Cardiac muscle cell (in vitro differentiated cells and primary cell): Measurements from ENCODE around the gene C4BPB. TPM values are rescaled to one million over a fixed set of nuclear protein-coding genes. Genes with fewer than 3 reads are reported as not detected.
A peak's percentile ranks its signal among the peaks of the same experiment; 100 is the strongest.

Source experiments
- DNase-seq, 2 donors: peaks; one replicate each; pipeline versions ENCODE4 v3.0.0 to v3.0.0-alpha.2; 2010 to 2017; ENCODE audit warnings: low read depth in 1 of 2, low spot score in 1 of 2
- H3K27ac ChIP-seq: fragments of 200-600 bp; sonication (generic); 2 replicates; pipeline ENCODE4 v1.5.1; 2016
- H3K27me3 ChIP-seq: fragments of 200-600 bp; sonication (generic); 2 replicates; pipeline ENCODE4 v1.6.0; 2016; ENCODE audit warnings: control low read depth
- H3K36me3 ChIP-seq: fragments of 200-600 bp; sonication (generic); 2 replicates; pipeline ENCODE4 v1.5.1; 2016; ENCODE audit warnings: control low read depth
- H3K4me1 ChIP-seq: fragments of 200-600 bp; sonication (generic); 2 replicates; pipeline ENCODE4 v1.8.1; 2017; ENCODE audit warnings: low read depth, mild to moderate bottlenecking, mixed run types
- H3K4me3 ChIP-seq: fragments of 200-600 bp; sonication (generic); 2 replicates; pipeline ENCODE4 v1.5.1; 2016; ENCODE audit warnings: mild to moderate bottlenecking
- H3K9me3 ChIP-seq: fragments of 200-600 bp; sonication (generic); 2 replicates; pipeline ENCODE4 v1.5.1; 2017; ENCODE audit warnings: low read depth, mild to moderate bottlenecking, control low read depth
- CTCF ChIP-seq: IDR thresholded peaks from 2 replicates; pipeline ENCODE4 v1.5.1; 2012; ENCODE audit warnings: low read depth, mild to moderate bottlenecking, low read length
- polyA plus RNA-seq: library from polyadenylated mRNA; unstranded; fragments of >200 nt; fragmentation: Nextera tagmentation; extraction: Ambion mirVana; gene quantifications from 2 replicates; pipeline ENCODE4 v1.2.1, GENCODE V29; 2016
- total RNA-seq: library from RNA; depleted of rRNA; stranded (reverse); fragments of >200 nt; gene quantifications from 2 replicates; pipeline ENCODE4 v1.2.3, GENCODE V29; 2016

C4BPB gene
- total and polyA plus RNA-seq, 2 experiments from 2014 or later, result not detected

DNA sequence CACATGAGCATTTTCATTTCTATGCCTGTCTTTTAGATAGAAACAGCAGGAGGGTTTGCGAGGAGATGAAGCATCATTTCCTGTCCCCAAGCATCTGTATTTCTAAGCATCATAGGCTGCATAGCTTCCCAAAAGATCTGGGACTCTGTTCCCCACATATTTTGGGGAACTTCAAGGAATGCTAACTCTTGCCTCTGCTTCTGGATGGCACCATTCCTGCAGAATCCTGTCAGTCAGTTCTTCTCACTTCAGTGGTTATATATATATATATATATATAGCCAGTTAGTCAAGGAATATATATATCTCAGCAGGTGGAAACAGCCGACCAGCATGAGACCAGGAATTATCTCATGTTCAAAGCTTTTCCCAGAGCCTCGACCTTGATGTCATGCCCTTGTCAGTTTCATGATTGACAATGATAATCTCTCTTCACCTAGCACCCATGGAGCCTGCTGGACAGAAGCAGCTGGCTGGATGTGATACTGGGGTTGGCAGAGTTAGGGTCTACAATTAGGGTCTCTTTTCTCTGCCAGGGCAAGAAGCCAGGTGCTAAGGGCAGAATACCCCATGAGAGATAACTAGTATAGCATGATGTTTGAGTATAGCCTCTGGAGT is 33.2 kb upstream of the C4BPB start:
- Histone ChIP-seq H3K27me3 (no peaks in the 10 kb centered on the region), H3K36me3 (no peaks in the 10 kb centered on the region), H3K9me3 (no peaks in the 10 kb centered on the region), H3K4me1 (peaks cover 6% of the 10 kb centered on the region), H3K4me3 (no peak overlapping the region), H3K27ac (no peak overlapping the region)
- no peak for TF ChIP-seq CTCF
- no peak for DNase-seq

DNA sequence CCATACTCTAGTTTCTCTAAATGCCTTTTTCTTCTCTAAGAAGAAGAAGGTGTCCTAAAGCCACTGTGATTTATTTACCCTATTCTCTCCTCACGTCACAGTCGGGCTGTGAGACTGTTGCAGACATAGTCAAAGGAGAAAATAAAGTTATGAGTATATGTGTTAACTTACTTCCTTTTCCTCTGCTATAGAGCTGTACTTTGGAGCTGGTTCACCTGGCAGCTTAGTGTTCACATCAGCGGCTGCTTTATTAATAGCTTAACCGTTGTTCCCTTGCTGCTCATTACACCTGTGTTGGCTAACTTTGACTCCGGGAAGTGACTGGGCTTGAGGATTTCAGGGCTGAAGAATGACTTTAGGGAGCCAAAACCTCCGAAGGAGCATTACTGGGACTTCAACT is 32.0 kb upstream of the C4BPB start:
- no peak for DNase-seq
- no peaks in the 10 kb centered on the region for H3K4me1 ChIP-seq
- H3K9me3 ChIP-seq, result no peaks in the 10 kb centered on the region
- H3K4me3 ChIP-seq, result no peak overlapping the region
- no peak overlapping the region for H3K27ac ChIP-seq
- no peaks in the 10 kb centered on the region for H3K36me3 ChIP-seq
- H3K27me3 ChIP-seq, result no peaks in the 10 kb centered on the region
- TF ChIP-seq CTCF, result no peak

- H3K9me3 ChIP-seq, result no peaks in the 10 kb centered on the region
- H3K27me3 ChIP-seq, result no peaks in the 10 kb centered on the region
- no peak overlapping the region for H3K27ac ChIP-seq
- TF ChIP-seq CTCF, result no peak
- H3K4me1 ChIP-seq, result no peaks in the 10 kb centered on the region
- H3K36me3 ChIP-seq, result no peaks in the 10 kb centered on the region
- no peak for DNase-seq
- no peak overlapping the region for H3K4me3 ChIP-seq
Observed at GRCh38 chr1:207058252-207058651, 30.4 kb upstream of the C4BPB start.

DNA sequence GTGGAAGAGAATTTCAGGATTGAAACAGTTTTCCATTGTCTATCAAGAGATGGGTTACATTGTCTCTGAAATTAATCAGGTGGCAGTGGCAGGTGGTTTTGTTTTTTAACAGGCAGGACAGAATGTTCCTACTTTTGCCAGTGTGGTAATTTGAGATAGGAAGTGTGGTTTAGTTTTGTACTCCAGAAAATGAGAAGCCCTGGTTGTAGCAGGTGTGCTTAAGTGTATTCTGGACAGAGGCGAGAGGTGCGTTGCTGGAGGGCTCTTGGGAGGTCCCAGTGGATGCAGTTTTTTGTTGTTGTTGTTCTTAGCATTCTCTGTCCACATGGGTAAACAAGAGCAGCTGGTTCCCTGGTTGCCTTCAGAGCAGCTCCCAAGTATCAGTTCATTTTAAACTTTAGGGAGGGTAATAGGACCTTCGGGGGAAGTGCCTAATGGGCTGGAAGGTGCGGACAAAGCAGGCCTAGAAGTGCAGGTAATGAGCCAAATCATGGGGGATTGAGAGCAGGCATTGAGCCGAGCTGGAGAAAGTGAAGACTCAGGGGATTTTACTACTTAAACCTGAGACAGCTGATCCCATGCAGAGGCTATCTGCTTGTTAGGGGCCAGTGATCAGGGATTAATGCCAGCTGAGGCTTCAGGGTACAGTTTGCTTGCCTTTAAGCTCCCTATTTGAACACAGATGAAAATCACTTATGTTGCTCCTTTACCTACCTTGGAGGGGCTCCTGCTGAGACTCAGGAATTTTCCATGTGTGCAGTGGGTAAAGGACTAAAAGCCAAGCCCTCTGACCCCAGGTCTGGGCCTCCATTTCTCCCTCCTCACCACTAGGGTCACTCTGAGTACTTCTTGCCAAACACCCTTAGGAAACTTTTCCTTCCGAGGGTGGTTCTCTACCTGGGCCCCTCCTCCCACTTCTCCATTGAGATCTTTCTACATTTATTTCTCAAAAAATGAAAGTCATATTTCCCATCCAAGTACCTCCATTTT is 29.5 kb upstream of the C4BPB start:
- Histone ChIP-seq H3K4me1 (no peaks in the 10 kb centered on the region), H3K4me3 (no peak overlapping the region), H3K36me3 (peaks cover 5% of the 10 kb centered on the region), H3K27ac (no peak overlapping the region), H3K27me3 (no peaks in the 10 kb centered on the region), H3K9me3 (no peaks in the 10 kb centered on the region)
- TF ChIP-seq CTCF, result no peak
- DNase-seq, result no peak

GRCh38 chr1:207059881-207060280 is 28.8 kb upstream of the C4BPB start:
- H3K27me3 ChIP-seq, result no peaks in the 10 kb centered on the region

More at GRCh38 chr1:207059881-207060280, 28.8 kb upstream of the C4BPB start:
- Histone ChIP-seq H3K4me3 (no peak overlapping the region), H3K9me3 (no peaks in the 10 kb centered on the region), H3K27ac (no peak overlapping the region), H3K36me3 (peaks cover 5% of the 10 kb centered on the region), H3K4me1 (no peaks in the 10 kb centered on the region)
- peak in 1 of 2 donors; percentile 10 for DNase-seq
- TF ChIP-seq CTCF, result no peak
